ENCODE results near the gene ADGRL3. TPM values are rescaled to one million over a fixed set of nuclear protein-coding genes. Genes with fewer than 3 reads are reported as not detected.
A peak's percentile ranks its signal among the peaks of the same experiment; 100 is the strongest.

Gene ADGRL3
- total RNA-seq, 1 donor: under 0.01 TPM

- no peak for DNase-seq (ENCODE audit: low read depth)
- no peak overlapping the region for H3K4me3 ChIP-seq (ENCODE audit: low read depth, low read length)
- TF ChIP-seq CTCF (IDR thresholded peaks at IDR 0.05; ENCODE audit: insufficient read depth, low read length): peak; percentile 10
Measured at GRCh38 chr4:61590881-61591280, 390.8 kb downstream of the ADGRL3 start.

- no peak overlapping the region for H3K4me3 ChIP-seq (ENCODE audit: low read depth, low read length)
- TF ChIP-seq CTCF (IDR thresholded peaks at IDR 0.05; ENCODE audit: insufficient read depth, low read length): no peak
- DNase-seq (ENCODE audit: low read depth): no peak
Measured at GRCh38 chr4:61596606-61597340, 396.6 kb downstream of the ADGRL3 start.

GRCh38 chr4:61603086-61603485, 403.0 kb downstream of the ADGRL3 start:
- H3K4me3 ChIP-seq (ENCODE audit: low read depth, low read length): no peak overlapping the region
- DNase-seq (ENCODE audit: low read depth): no peak

GRCh38 chr4:61604054-61604453, 403.9 kb downstream of the ADGRL3 start:
- no peak for DNase-seq (ENCODE audit: low read depth)
- no peak for TF ChIP-seq CTCF (IDR thresholded peaks at IDR 0.05; ENCODE audit: insufficient read depth, low read length)
- no peak overlapping the region for H3K4me3 ChIP-seq (ENCODE audit: low read depth, low read length)

More at GRCh38 chr4:61603086-61603485, 403.0 kb downstream of the ADGRL3 start:
- no peak for TF ChIP-seq CTCF (IDR thresholded peaks at IDR 0.05; ENCODE audit: insufficient read depth, low read length)

- DNase-seq (ENCODE audit: low read depth): no peak
- H3K4me3 ChIP-seq (ENCODE audit: low read depth, low read length): no peak overlapping the region
- no peak for TF ChIP-seq CTCF (IDR thresholded peaks at IDR 0.05; ENCODE audit: insufficient read depth, low read length)
Measured at GRCh38 chr4:61605984-61606383, 405.9 kb downstream of the ADGRL3 start.

- no peak for DNase-seq (ENCODE audit: low read depth)
- TF ChIP-seq CTCF (IDR thresholded peaks at IDR 0.05; ENCODE audit: insufficient read depth, low read length): no peak
- H3K4me3 ChIP-seq (ENCODE audit: low read depth, low read length): no peak overlapping the region
Measured at GRCh38 chr4:61614231-61614630, 414.1 kb downstream of the ADGRL3 start.

GRCh38 chr4:61619528-61619927, 419.4 kb downstream of the ADGRL3 start:
- DNase-seq (ENCODE audit: low read depth): no peak
- no peak for TF ChIP-seq CTCF (IDR thresholded peaks at IDR 0.05; ENCODE audit: insufficient read depth, low read length)

More at GRCh38 chr4:61619528-61619927, 419.4 kb downstream of the ADGRL3 start:
- no peak overlapping the region for H3K4me3 ChIP-seq (ENCODE audit: low read depth, low read length)
